Adrenal gland (tissue), 12 donors: ENCODE data around the gene ZNF555. TPM values are rescaled to one million over a fixed set of nuclear protein-coding genes. Genes with fewer than 3 reads are reported as not detected.

Experiments used
- DNase-seq, 7 donors: peaks; one replicate each; pipeline ENCODE4 v3.0.0-alpha.2; 2019 to 2020
- H3K27ac ChIP-seq, 5 donors: fragments of 200-600 bp; sonication (generic) in 4 of 5; 1 replicate in 3 of 5; 2 replicates in 2 of 5; pipeline versions ENCODE4 v1.5.1 to v1.8.0; 2016 to 2020; ENCODE audit warnings: mild to moderate bottlenecking in 1 of 5
- H3K27me3 ChIP-seq: fragments of 200-600 bp; 2 replicates; pipeline ENCODE4 v1.8.0; 2021
- H3K36me3 ChIP-seq, 2 donors: fragments of 200-600 bp; replicated peaks in 1 of 2; 1 replicate in 1 of 2; 2 replicates in 1 of 2; pipeline versions ENCODE4 v1.5.1 to v1.8.0; 2018 to 2022
- H3K4me1 ChIP-seq, 2 donors: fragments of 200-600 bp; replicated peaks in 1 of 2; 1 replicate in 1 of 2; 2 replicates in 1 of 2; pipeline versions ENCODE4 v1.5.1 to v1.8.0; 2018 to 2021
- H3K4me3 ChIP-seq, 4 donors: fragments of 200-600 bp; sonication (generic) in 3 of 4; one replicate each; pipeline ENCODE4 v1.5.1; 2016 to 2018
- H3K9me3 ChIP-seq, 3 donors: fragments of 200-600 bp; sonication (generic) in 1 of 3; replicated peaks in 1 of 3; 1 replicate in 2 of 3; 2 replicates in 1 of 3; pipeline versions ENCODE4 v1.5.1 to v1.8.0; 2016 to 2021
- POLR2A ChIP-seq, 2 donors: fragments of 450-650 bp; IDR thresholded peaks; one replicate each; pipeline ENCODE4 v1.6.1; 2017; ENCODE audit warnings: antibody characterized with exemption in 2 of 2, mild to moderate bottlenecking in 2 of 2, moderate library complexity in 1 of 2
- WGBS, 4 donors: extraction: QIAGEN DNeasy Blood & Tissue Kit in 2 of 4; methylation state at CpG; one replicate each; pipeline versions ENCODE4 v1.1.5 to v1.1.7; 2013 to 2017; 5-methylcytosine and 5-hydroxymethylcytosine counted together
- intact Hi-C, 2 donors: fragments of 100-400 bp; cut with DNase I; formaldehyde crosslinking; loops; one replicate each; pipeline versions ENCODE4 v1.14.1 to v1.15.0; 2022 to 2023
- polyA plus RNA-seq, 3 donors: library from polyadenylated mRNA; stranded (reverse); fragments of 200-250 nt in 2 of 3; fragments of 350-450 nt in 1 of 3; fragmentation: Illumina TruSeq in 1 of 3; extraction: RNeasy Lipid Tissue Mini Kit (QIAGEN cat#74804) in 1 of 3; gene quantifications; one replicate each; pipeline ENCODE4 v1.2.3, GENCODE V29; 2013 to 2014
- total RNA-seq, 9 donors: library from RNA; depleted of rRNA in 4 of 9; stranded (reverse); fragments of >200 nt in 4 of 9; fragments of 120-200 nt in 1 of 9; fragmentation: NEBNext Ultra II Directional in 1 of 9; extraction: Animal tissue kit (Norgen Biotek cat#: 25700) in 1 of 9; gene quantifications; one replicate each; pipeline versions ENCODE4 v1.1.0 to v1.2.4, GENCODE V29; 2013 to 2023
- TF ChIP-seq, protein P1 (sequence below), 6 experiments: fragments of 450-650 bp in 4 of 6; fragments of 200-600 bp in 2 of 6; sonication (generic) in 1 of 6; IDR thresholded peaks; 1 replicate in 5 of 6; 2 replicates in 1 of 6; pipeline versions ENCODE4 v1.5.1 to v1.8.0; 2016 to 2021; ENCODE audit warnings: antibody characterized with exemption in 6 of 6, mild to moderate bottlenecking in 2 of 6, moderate library complexity in 1 of 6
- donor health status: healthy with polysubstance abuse.
- donor health status: Bipolar disorder and iron deficiency.
- donor health status: DM: yes; HTN: yes; CAD: no.
- donor health status: DM: no; HTN: no; CAD: no.
- donor health status: DM: no; HTN: no; CAD: no.
- donor health status: DM: yes; HTN: yes; CAD: no.

The ZNF555 gene
- total and polyA plus RNA-seq, 12 donors = 1.9 to 7.2 (median 5.7) TPM

DNA sequence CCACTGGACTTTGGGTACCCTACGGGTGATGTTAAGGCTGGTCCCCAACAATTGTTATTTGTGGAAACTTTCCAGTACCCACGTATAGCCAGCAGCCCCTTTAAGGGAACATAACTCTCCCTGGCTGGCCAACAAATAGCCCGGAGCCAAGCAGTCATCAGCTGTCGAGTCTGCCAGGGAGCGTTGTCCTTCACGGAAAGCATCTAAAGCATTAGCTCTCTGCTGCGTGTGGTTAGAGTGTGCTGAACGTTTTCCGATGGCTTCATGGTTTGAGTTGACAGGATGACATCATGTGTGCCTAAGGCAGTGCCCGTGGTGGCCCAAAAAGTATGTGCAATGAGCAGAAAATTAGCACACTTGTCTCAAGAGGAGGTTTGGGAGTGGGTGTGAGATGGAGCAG is 22.5 kb downstream of the ZNF555 start:
- H3K9me3 ChIP-seq = no peaks in the 10 kb centered on the region
- 53 to 70% (median 54%) methylated on average over 10 of the region's 10 CpGs for WGBS, 4 donors

DNA sequence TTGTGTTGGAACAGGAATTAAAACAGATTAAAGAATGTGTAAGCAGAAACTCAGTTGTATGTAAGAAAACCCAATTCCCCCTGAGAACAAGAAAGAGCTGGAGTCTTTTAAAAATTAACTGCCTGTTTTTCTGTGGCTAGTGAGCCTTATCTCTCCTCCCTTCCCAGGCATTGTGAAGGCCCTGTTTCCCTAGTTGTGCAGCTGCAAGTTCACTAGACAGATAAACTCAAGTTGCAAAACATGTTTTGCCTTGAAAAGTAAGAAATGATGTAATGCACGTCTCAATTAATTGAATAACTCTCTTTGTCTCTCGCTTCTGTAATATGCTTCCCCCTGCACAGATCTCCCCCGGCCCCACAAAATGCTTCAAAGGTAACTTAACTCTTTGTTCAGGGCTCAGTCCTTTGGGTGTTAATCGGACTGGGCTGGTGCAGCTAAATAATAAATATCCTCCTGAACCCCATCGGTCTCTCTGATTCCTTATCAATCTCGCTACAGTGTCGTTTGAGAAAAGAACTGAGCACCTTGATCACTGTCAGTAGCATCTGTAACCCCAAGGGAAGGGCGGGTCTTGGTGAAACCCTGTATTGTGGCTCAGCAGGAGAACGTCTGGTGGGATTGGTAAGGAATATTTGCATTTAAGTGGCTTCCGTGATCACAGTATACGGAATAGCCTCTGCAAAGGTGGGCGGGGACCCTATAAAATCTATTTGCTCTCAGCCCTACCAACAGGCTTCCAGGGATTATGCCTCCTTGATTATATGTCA is 24.2 kb downstream of the ZNF555 start:
- Histone ChIP-seq H3K4me3 (no peak overlapping the region), H3K27ac (no peak overlapping the region), H3K9me3 (no peaks in the 10 kb centered on the region), H3K36me3 (no peaks in the 10 kb centered on the region), H3K4me1 (no peaks in the 10 kb centered on the region), H3K27me3 (no peaks in the 10 kb centered on the region)
- DNase-seq = no peak
- TF ChIP-seq, protein P1, sequence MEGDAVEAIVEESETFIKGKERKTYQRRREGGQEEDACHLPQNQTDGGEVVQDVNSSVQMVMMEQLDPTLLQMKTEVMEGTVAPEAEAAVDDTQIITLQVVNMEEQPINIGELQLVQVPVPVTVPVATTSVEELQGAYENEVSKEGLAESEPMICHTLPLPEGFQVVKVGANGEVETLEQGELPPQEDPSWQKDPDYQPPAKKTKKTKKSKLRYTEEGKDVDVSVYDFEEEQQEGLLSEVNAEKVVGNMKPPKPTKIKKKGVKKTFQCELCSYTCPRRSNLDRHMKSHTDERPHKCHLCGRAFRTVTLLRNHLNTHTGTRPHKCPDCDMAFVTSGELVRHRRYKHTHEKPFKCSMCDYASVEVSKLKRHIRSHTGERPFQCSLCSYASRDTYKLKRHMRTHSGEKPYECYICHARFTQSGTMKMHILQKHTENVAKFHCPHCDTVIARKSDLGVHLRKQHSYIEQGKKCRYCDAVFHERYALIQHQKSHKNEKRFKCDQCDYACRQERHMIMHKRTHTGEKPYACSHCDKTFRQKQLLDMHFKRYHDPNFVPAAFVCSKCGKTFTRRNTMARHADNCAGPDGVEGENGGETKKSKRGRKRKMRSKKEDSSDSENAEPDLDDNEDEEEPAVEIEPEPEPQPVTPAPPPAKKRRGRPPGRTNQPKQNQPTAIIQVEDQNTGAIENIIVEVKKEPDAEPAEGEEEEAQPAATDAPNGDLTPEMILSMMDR (IDR thresholded peaks at IDR 0.05) = no peak
- no peak for TF ChIP-seq POLR2A (IDR thresholded peaks at IDR 0.05)
- 62 to 71% (median 66%) methylated on average over 11 to 12 of the region's 12 CpGs for WGBS, 4 donors
- intact Hi-C loops = loop anchor here in 1 of 2 donors (5.0 kb wide), 1 partner anchor 218 kb away; no protein-coding TSS in a partner anchor

More for the DNA sequence above, 22.5 kb downstream of the ZNF555 start:
- Histone ChIP-seq H3K4me1 (no peaks in the 10 kb centered on the region), H3K27me3 (no peaks in the 10 kb centered on the region), H3K4me3 (no peak overlapping the region), H3K27ac (no peak overlapping the region), H3K36me3 (no peaks in the 10 kb centered on the region)
- intact Hi-C loops = no loop called here
- no peak for DNase-seq
- TF ChIP-seq, protein P1 (IDR thresholded peaks at IDR 0.05) = no peak
- no peak for TF ChIP-seq POLR2A (IDR thresholded peaks at IDR 0.05)

DNA sequence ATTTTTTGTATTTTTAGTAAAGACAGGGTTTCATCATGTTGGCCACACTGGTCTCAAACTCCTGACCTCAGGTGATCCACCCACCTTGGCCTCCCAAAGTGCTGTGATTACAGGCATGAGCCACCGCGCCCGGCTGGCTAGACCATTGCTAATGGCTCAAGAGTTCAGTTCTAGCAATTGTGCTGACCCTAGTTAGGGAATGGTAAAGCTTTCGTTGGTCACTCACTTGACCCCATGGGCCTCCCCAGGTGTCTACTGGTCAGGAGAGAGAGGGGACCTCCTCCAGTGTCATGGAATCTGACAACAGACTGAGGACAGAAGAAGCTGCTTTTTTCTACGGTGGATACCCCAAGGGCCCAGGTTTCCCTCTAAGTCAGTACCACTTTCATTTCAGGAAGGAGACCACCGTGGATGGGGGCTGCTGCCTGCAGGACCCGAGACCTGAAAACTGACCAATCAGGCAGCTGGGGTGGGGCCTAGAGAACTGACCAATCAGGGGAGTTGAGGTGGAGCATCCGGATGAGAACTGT is 25.3 kb downstream of the ZNF555 start:
- TF ChIP-seq, protein P1 (IDR thresholded peaks at IDR 0.05) = no peak
- no peak for TF ChIP-seq POLR2A (IDR thresholded peaks at IDR 0.05)
- H3K9me3 ChIP-seq = no peaks in the 10 kb centered on the region
- no peaks in the 10 kb centered on the region for H3K36me3 ChIP-seq
- WGBS, 4 donors = 77 to 83% (median 79%) methylated on average over 7 to 8 of the region's 8 CpGs
- H3K4me3 ChIP-seq = no peak overlapping the region
- H3K27ac ChIP-seq = no peak overlapping the region
- intact Hi-C loops = loop anchor here in 1 of 2 donors (5.0 kb wide), 1 partner anchor 219 kb away; no protein-coding TSS in a partner anchor
- H3K27me3 ChIP-seq = no peaks in the 10 kb centered on the region
- DNase-seq = no peak
- H3K4me1 ChIP-seq = no peaks in the 10 kb centered on the region

DNA sequence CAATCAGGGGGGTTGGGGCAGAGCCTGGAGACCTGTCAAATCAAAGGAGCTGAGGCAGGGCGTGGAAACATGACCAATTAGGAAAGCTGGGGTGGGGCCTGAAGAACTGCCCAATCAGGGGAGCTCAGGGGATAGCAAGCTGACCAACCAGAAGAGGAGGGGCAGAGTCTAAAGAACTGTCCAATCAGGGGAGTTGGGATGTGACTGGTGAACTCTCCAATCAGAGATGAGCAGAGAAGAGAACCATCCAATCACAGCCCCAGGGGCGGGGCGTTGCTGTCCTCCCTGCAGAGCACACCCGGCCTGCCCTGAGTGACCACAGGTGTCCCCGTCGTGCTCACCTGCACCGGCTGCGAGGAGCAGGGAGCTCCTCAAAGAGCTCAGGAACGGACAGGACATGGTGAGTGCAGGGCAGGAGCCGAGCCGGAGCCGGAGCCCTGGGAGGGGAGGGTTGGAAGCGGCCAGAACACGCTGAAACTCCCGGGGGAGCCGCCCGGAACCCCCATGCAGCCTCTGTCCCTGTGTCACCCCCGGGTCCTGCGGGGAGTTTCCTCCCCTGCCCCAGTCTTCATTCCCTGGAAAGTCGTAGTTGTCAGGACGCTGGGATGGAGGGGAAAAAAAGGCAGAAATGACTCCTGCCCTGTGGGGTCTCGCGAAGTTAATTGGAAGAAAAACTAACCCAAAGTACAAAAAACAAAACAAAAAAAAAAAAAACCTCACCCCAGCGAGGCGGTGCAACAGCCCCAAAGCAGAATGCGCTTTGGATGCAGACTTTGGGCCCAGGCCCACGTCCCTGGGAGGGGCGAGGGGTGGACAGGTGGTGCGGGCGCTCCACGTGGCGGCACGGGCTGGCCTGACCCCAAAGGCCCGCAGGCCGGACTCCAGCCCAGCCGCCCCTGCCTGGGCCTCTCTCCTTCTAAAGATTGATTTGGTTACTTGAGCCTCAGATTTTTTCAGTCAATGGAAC is 26.0 kb downstream of the ZNF555 start, which contains the start of gene ZNF556:
Gene ZNF556 (plus strand): TSS at position 311 of the 967 bp plus-strand sequence. CDS start 87 bp downstream, at position 398.
- peak in 2 of 7 donors; percentile 9 to 40 for DNase-seq
- no peak within 1 kb of the TSS for H3K27ac ChIP-seq
- intact Hi-C loops = loop anchor here in 1 of 2 donors (5.0 kb wide), 1 partner anchor 220 kb away; no protein-coding TSS in a partner anchor
- no peaks in the 10 kb centered on the region for H3K4me1 ChIP-seq
- no peaks in the 10 kb centered on the region for H3K36me3 ChIP-seq
- H3K27me3 ChIP-seq = no peaks in the 10 kb centered on the region
- H3K4me3 ChIP-seq = peak within 1 kb of the TSS in 1 of 4 donors; percentile 26
- H3K9me3 ChIP-seq = no peaks in the 10 kb centered on the region
- TF ChIP-seq, protein P1 (IDR thresholded peaks at IDR 0.05) = no peak
- TF ChIP-seq POLR2A (IDR thresholded peaks at IDR 0.05) = no peak
- 76 to 84% (median 83%) methylated on average over 29 to 36 of the region's 36 CpGs for WGBS, 4 donors
